ENCODE measurements around the gene FAM184A. TPM values are rescaled to one million over a fixed set of nuclear protein-coding genes. Genes with fewer than 3 reads are reported as not detected.

Gene FAM184A
- total and polyA plus RNA-seq, 2 donors (not counting 3 experiments of a cell fraction or from before 2014, with no cell fraction given): 0.04 to 0.84 TPM

DNA sequence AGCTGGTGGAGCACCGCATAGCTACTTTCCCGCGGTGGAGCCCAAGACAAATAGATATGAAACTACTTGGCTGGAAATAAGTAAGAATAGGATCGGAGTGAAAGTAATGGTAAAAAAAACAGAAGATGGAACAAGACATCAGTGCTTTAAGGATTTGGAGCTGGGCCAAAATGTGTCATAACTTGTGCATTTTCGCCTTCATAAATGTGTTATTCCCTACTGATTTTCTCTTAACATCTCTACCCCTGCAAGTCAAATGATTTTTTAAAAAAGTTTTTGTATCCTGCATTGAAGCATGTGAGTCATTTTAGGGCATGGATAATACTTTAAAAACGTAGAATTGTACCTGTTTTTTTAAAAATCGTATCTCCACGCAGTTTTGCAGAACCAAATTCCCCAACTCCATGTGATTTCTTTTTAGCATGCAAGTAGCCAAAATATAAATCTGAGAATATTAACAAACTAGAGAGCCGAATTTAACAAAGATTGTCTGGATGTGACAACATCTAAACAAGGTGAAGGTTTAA lies 882 bp upstream of the FAM184A start:
- FAIRE-seq: peak; percentile 31
- CTCF ChIA-PET: interaction anchor here (1.3 to 1.4 kb wide), 2 partner anchors 31 to 116 kb away, joined by 4 to 9 read pairs; no protein-coding TSS in a partner anchor
- intact Hi-C loops (cut with micrococcal nuclease): loop anchor here (1.0 to 2.0 kb wide), 2 partner anchors 31 to 144 kb away; partner anchors contain the start of gene MCM9
- Histone ChIP-seq H3K27ac (ENCODE audit: insufficient read depth, low read depth, low read length) (no peak overlapping the region), H3K4me1 (ENCODE audit: control insufficient read depth, extremely low read depth, insufficient read depth, low read length) (peaks cover 21% of the 10 kb centered on the region), H3K36me3 (ENCODE audit: control insufficient read depth in 2 of 2, extremely low read depth in 1 of 2, insufficient read depth in 2 of 2, low read length in 2 of 2) (no peaks in the 10 kb centered on the region), H3K4me3 (replicated peaks in 1 of 3; ENCODE audit: insufficient read depth in 1 of 3, low read depth in 1 of 3, low read length in 3 of 3) (peak overlapping the region; percentile 48 to 68 (median 50)), H3K9me1 (replicated peaks; ENCODE audit: control insufficient read depth, extremely low read depth, insufficient read depth, low read length) (no peaks in the 10 kb centered on the region), H3K4me2 (ENCODE audit: insufficient read depth, low read length) (peak overlapping the region; percentile 93), H3K9ac (replicated peaks; ENCODE audit: extremely low read depth, insufficient read depth, low read length) (no peak overlapping the region), H2AFZ (ENCODE audit: low read depth, low read length) (peak overlapping the region; percentile 98), H3K9me3 (replicated peaks; ENCODE audit: control insufficient read depth, insufficient read depth, low read length) (no peaks in the 10 kb centered on the region), H3K79me2 (ENCODE audit: control insufficient read depth, insufficient read depth, low read length) (no peaks in the 10 kb centered on the region), H4K20me1 (replicated peaks; ENCODE audit: control insufficient read depth, extremely low read depth, insufficient read depth, low read length) (no peaks in the 10 kb centered on the region), H3K27me3 (ENCODE audit: control insufficient read depth in 2 of 2, insufficient read depth in 2 of 2, low read length in 2 of 2) (peaks cover 16 to 17% of the 10 kb centered on the region in 2 experiments)
- DNase-seq (ENCODE audit: low read depth, low spot score): no peak
- dilution Hi-C loops (cut with MboI; ENCODE audit: extremely low pct_ligation_motif_present, low sequenced_read_pairs): no loop called here
- BruUV-seq (replicated peaks): no TSS peak
- TF ChIP-seq FOS (IDR thresholded peaks at IDR 0.05; ENCODE audit: borderline replicate concordance, insufficient read depth, low read length) (no peak), JUN (IDR thresholded peaks at IDR 0.05; ENCODE audit: borderline replicate concordance, insufficient read depth, insufficient read length, low read depth) (no peak), GATA2 (IDR thresholded peaks at IDR 0.05; ENCODE audit: insufficient read depth, insufficient read length, low read depth, low read length) (no peak), EZH2 (IDR thresholded peaks at IDR 0.05; ENCODE audit: borderline replicate concordance, low read depth, low read length, severe bottlenecking) (no peak), POLR2A (IDR thresholded peaks at IDR 0.05; ENCODE audit: low read depth, low read length) (no peak), MYC (IDR thresholded peaks at IDR 0.05; ENCODE audit: low read depth, low read length) (no peak), POLR2AphosphoS5 (IDR thresholded peaks at IDR 0.05; ENCODE audit: insufficient read depth, low read depth, low read length) (no peak)
- TF ChIP-seq, protein P1, sequence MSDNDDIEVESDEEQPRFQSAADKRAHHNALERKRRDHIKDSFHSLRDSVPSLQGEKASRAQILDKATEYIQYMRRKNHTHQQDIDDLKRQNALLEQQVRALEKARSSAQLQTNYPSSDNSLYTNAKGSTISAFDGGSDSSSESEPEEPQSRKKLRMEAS (IDR thresholded peaks at IDR 0.05; ENCODE audit: insufficient read depth, insufficient read length): no peak
- TF ChIP-seq, protein P2, sequence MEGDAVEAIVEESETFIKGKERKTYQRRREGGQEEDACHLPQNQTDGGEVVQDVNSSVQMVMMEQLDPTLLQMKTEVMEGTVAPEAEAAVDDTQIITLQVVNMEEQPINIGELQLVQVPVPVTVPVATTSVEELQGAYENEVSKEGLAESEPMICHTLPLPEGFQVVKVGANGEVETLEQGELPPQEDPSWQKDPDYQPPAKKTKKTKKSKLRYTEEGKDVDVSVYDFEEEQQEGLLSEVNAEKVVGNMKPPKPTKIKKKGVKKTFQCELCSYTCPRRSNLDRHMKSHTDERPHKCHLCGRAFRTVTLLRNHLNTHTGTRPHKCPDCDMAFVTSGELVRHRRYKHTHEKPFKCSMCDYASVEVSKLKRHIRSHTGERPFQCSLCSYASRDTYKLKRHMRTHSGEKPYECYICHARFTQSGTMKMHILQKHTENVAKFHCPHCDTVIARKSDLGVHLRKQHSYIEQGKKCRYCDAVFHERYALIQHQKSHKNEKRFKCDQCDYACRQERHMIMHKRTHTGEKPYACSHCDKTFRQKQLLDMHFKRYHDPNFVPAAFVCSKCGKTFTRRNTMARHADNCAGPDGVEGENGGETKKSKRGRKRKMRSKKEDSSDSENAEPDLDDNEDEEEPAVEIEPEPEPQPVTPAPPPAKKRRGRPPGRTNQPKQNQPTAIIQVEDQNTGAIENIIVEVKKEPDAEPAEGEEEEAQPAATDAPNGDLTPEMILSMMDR (IDR thresholded peaks at IDR 0.05; ENCODE audit: extremely low read depth in 1 of 2, insufficient read depth in 1 of 2, low read depth in 1 of 2, low read length in 2 of 2): no peak
- POLR2A ChIA-PET: no interaction called here

Data from endothelial cell of umbilical vein (primary cell).